ENCODE data around the gene LARGE1.
"Not testable (repeated sequence)": the region's sequence is repeated elsewhere in the genome, so short reads cannot be mapped to it uniquely, and the experiment has no call there.

The LARGE1 gene

DNA sequence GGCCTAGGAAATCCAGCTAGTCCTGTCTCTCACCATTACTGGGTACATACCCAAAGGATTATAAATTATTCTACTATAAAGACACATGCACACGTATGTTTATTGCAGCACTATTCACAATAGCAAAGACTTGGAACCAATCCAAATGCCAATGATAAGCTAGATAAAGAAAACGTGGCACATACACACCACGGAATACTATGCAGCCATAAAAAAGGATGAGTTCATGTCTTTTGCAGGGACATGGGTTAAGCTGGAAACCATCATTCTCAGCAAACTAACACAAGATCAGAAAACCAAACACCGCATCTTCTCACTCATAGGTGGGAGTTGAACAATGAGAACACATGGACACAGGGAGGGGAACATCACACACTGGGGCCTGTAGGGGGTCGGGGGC lies 61.6 kb downstream of the LARGE1 start:
- not testable (repeated sequence) for DNase-seq (ENCODE audit: extremely low read depth in 1 of 2, low read depth in 1 of 2)

DNA sequence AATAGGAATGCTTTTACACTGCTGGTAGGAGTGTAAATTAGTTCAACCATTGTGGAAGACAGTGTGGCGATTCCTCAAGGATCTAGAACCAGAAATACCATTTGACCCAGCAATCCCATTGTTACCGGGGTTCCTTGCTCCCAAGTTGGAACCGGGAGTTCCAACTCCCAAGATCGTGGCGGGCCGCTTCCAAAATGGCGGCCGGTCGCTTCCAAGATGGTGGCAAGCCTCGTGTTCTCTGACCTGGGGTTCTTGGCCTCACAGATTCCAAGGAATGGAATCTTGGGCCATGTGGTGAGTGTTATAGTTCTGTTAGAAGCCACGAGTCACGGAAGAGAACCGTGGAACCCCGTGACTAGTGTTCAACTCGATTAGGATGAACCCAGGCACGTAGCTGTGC lies 62.5 kb downstream of the LARGE1 start:
- not testable (repeated sequence) for DNase-seq (ENCODE audit: extremely low read depth in 1 of 2, low read depth in 1 of 2)

DNA sequence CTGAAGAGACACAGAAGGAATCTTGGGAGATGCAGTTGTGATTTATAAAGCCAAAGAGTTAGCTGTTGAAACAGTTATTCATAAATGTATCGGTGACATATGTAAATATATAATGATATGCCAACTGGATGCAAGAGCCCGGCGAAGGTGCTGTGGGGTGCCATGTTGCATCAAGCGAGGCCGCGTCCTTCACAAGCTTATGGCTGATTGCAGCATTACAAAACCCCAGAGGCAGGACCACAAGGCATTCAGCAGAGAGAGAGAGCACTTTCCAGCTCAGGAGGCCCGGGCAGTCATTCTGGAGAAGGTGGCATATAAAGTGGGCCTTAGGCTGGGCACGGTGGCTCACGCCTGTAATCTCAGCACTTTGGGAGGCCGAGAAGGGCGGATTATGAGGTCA lies 65.6 kb downstream of the LARGE1 start:
- DNase-seq (ENCODE audit: extremely low read depth in 1 of 2, low read depth in 1 of 2): no peak

DNA sequence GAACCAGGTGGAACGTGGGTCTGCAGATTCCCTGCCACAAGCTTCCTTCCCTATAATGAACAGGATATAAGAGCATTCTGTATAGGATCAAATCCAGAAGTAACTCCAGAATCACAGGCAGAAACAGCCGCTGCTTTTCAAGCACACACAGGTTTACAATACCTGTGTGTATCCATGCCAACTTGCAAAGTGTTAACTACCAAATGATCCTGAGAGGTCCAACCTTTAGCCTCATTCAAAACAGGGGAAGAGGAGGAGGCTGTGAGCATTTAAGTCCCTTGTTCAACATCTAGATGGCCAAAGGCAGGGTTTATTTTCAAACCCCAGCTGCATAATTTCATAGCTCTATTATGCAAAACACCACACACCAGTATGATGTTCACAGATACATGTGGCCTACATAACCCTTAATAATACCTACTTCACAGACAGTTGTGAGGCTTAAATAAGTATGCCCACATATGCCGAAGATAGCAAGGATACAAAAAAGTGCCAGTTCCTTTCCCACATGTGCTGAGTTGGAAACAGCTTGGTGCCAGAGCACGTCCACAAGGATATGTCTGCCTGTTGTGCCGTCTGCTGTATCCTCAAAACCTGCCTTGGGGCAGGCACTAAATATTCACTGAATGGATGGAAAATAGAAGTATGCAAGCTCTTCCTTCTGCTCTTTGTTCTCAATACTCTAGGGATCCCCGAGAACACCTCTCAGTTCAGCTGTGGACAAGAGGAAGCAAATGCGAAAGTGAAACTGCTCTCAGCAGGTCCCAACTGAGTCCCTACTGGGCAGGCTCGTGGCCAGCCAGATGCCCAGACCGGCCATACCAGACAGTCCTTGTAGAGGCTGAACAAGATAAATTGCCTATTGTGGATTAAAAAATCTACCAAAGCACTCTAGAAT lies 66.8 kb downstream of the LARGE1 start:
- no peak for DNase-seq (ENCODE audit: extremely low read depth in 1 of 2, low read depth in 1 of 2)

DNA sequence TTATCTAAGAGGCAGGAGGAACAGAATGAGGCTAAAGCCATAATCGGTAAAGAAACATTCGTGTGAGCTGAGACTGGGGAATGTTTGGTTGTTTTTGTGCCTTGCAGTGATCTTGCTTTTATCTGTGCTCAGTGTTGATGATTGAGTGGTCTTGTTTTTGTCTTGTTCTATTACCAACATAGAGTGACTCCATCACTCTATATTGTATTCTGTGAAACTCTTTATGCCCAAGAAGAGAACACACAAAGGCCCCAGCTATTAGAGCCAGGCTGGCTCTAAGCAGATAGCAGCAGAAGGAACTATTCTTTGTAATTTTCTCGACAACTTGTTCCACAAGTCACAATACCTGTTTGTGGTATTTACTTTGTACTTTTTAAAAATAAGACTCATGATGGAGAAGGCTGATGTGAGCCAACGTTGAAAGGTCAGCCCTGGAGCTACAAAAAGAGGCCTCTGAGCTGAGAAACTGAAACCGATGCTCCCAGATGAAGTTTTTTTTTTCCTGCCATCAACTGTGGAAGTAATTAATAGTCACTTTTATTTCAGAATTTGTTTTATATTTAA lies 68.4 kb downstream of the LARGE1 start:
- DNase-seq (ENCODE audit: extremely low read depth in 1 of 2, low read depth in 1 of 2): no peak

DNA sequence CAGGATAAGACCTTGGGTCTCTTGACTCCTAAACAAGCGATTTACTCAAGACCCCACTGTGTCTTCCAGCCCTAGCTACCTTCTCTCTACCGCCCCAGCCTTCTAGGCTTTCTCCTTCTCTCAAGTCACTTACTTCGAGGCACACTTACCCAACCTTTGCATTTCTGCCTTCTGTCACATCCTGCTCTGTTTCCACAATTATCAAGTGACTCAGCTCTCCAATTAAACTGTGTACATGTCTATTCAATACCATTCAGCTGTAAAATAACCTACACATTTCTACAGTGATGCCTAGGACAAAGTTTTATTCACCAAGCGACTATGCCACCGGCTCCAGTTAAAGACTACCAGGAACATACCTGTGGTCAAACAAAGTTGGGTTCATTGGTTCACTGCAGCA lies 69.0 kb downstream of the LARGE1 start:
- no peak for DNase-seq (ENCODE audit: extremely low read depth in 1 of 2, low read depth in 1 of 2)

DNA sequence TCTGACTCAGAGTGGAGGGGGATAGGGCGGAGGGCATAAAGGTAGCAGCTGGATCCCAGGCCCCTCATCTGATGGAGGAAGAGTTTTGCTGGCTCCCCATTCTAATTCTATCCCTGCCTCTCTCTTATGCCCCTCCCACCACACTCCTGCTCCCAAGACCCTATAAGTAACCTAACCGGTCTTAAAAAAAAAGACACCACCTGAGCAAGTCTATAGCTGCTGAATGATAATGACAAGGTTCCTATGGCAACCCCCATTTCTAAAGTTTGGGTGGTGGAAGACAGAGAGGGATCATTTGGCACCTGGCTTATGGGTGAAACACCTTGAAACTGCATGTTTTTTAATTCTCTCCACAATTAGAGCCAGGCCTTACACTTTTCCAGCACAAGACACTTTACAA lies 69.6 kb downstream of the LARGE1 start:
- no peak for DNase-seq (ENCODE audit: extremely low read depth in 1 of 2, low read depth in 1 of 2)

DNA sequence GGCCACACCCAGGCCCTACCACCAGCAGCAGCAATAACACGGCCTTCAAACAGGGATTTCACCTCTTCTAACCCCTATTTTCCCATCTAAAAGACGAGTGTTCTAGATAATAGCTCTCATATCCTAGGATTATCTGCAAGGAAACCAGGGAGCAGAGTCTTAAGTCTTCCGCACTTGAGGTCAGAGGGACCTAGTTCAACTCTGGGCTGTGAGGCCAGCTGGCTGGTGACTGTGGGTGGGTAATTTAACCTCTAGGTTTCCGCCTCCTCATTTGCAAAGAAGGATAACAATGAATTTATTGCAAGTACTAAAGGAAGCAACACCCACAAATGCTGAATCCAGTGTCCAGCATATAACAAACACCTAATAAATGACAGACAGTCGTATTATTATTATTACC lies 70.1 kb downstream of the LARGE1 start:
- no peak for DNase-seq (ENCODE audit: extremely low read depth in 1 of 2, low read depth in 1 of 2)

DNA sequence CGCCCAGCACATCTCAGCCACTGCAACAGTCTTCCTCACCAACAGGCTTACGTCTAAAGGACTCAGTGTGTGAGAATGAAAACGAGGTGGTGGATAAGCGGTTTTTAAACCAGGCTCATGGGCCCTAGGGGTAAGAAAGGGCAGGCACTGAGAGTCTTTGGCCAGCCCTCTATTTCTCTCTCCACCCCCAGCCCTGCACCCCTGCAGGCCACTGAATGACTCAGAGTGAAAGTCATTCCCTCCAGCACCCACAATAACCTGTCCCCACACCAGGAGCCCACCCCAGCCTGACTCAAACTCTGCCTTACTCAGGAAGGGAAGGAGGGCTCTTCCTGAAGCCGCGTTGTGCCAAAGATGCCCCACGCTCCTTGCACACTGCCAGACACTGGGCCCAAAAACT lies 72.0 kb downstream of the LARGE1 start:
- DNase-seq (ENCODE audit: extremely low read depth in 1 of 2, low read depth in 1 of 2): no peak

DNA sequence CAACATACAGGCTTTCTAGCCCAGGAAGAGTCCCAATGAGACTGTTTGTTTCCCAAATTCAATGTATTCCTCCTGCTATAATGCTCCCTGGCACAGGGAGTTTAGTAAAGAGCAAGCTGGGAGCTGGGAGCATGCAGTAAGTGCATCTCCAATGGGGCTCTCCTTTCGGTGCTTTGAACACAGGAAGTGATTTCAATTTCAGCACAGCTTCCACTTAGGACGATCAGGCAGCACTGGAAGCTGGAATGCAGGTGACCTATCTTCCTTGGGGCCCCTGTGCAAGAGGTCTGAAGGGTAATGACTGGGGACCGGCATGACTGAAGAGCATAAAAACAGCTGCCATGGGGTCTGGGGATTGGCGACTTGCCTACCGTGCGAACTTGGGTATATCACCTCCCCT lies 76.0 kb downstream of the LARGE1 start:
- DNase-seq (ENCODE audit: extremely low read depth in 1 of 2, low read depth in 1 of 2): no peak

DNA sequence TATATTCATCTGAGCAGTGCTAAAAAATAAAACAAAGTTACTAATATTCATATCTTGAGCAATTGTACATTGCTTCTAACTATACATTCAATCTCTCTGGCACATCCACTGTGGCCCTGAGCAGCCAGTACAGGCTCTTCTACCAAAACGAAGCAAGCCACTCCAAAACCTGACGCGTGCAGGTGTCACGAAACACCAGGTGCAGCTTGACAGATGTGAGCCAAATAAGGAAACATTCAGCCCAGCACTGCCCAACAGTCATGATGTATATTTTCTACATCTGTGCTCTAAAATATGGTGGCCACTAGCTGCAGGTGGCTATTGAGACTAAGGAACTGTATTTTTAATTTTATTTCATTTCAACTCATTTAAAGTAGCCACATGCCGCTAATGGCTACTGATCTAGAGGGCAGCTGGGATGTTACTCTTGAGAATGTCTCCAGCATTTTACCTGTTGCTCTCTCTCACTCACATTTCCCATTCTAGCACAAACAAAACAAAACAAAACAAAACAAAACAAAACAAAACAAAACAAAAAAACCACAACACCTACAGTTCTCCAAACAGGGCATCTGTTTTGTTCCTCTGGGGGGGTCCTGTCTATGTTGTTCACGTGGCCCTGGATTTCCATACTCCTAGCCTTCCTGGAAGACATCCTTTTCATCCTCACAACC lies 77.7 kb downstream of the LARGE1 start:
- DNase-seq (ENCODE audit: extremely low read depth in 1 of 2, low read depth in 1 of 2): no peak

DNA sequence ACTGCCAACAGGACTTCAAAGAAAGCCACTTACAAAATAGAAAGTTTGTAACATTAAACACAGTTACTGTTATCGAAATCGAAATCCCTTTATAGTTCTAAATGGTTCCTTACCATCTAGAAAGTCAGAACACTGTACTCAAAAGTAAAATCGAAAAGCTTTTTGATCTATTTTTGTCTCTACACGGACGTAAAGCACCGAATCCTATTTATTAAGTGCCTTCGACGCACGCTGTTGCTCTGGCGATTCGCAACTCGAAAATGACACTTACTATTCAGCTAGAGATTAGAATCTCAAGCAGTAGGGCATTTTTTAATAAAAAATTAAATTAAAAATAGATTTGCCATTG lies 78.3 kb downstream of the LARGE1 start:
- no peak for DNase-seq (ENCODE audit: extremely low read depth in 1 of 2, low read depth in 1 of 2)

DNA sequence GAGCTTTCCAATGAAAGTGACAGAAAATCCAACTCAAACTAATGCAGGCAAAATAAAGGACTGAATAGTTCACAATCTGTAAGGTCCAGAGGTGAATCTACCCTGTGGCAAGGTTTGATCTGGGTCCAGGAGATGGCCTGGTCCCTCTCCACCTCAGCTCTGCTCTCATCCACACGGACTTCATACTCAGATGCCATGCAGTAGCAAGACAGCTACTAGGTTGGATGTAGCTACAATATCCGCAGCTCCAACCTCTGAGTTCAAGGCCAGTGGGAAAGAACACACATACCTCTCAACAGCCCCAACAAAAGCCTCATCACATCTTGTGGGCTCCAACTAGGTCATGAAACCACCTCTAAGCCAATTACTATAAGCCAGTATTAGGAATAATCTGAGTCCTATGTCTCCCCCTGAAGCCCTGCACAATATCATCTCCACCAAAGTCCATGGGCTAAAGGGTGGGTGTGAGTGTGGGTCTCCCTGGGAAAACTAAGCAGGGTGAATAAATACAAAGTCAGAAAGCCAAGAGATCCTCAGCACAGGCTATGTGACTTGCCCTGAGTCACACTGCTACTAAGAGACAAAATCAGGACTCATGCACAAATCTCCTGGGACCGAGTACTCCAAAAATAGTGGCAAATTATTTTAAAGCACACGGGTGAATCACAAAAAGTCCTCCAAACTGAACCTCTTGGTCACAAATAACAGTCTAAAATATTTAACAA lies 78.8 kb downstream of the LARGE1 start:
- no peak for DNase-seq (ENCODE audit: extremely low read depth in 1 of 2, low read depth in 1 of 2)

DNA sequence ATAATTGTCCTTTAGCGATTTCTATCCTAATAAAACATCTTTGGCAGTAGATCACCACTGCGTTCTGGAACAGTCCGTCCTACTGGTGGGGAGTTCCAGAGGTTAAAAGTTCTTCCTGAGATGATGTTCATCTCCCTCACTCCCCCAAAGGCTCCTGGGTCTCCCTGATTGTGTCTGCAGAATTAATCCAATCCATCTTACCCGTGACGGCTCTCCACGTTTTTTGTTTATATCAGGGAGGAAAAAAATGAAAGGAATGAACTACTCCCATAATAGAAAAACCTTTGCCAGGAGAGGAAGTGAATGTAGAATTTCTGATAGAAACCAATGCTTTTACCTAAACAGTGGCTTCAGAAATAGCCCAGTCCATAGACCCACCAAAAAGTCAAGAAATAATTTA lies 81.6 kb downstream of the LARGE1 start:
- no peak for DNase-seq (ENCODE audit: extremely low read depth in 1 of 2, low read depth in 1 of 2)

DNA sequence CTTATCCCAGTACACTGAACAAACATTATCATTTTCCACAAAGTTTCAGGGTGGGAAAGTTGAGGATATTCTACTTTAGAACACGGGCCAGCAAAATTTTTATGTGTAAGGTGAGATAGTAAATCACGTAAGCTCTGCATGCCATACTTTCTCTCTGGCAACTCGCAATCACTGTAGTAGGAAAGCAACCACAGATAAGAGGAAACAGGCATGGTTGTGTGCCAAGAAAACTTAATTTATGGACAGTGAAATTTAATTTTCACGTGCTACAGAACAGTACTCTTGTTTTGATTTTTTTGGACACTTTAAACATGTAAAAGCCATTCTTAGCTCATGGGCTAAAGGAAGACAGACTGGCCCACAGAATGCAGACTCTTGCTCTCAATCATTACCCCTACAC lies 82.5 kb downstream of the LARGE1 start:
- no peak for DNase-seq (ENCODE audit: extremely low read depth in 1 of 2, low read depth in 1 of 2)

DNA sequence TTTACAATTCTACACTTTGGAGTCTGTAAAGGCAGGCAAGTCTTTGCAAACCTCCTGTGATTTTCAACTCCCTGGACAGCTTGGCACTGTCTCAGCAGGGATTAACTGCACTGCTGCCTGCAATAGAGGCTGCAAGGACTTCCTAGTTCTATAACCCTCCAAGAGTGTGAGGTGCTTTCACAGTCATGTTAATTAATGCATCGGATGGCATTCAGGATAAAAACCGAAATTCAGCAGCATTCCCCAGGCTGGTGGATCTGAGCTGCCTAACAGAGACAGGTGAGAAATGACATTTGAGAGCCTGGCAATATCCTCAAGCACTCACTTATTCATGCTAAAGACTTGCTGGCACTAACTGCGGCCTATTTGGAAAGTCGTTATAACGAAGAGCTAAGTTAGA lies 85.0 kb downstream of the LARGE1 start:
- DNase-seq (ENCODE audit: extremely low read depth in 1 of 2, low read depth in 1 of 2): no peak

DNA sequence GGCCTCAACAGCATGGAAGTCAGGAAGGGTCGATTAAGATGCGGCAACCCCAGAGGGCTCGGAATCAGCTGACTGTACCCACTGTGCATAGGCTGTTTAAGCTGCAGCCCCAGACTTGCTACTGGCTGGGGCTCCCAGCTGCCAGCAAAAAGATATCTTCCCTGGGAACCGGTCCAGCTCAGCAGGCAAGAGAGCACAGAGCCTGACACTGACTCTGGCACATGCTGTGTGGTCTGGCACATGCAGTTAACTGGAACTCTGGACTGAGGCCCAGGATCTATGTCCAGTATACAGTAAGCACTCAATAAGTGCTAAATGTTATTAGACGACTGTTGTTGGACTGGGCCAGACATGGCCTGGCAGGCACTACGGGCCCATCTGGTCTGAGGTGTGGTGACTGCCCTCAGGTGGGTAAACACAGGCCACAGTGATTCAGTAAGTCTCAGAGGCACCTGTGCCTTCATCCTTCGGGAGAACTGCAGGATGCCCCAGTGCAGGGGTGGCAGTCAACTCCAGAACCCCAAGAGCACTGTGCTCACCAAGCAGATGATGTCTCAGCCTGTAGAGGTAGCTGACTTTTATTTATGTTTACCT lies 87.6 kb downstream of the LARGE1 start:
- no peak for DNase-seq (ENCODE audit: extremely low read depth in 1 of 2, low read depth in 1 of 2)

DNA sequence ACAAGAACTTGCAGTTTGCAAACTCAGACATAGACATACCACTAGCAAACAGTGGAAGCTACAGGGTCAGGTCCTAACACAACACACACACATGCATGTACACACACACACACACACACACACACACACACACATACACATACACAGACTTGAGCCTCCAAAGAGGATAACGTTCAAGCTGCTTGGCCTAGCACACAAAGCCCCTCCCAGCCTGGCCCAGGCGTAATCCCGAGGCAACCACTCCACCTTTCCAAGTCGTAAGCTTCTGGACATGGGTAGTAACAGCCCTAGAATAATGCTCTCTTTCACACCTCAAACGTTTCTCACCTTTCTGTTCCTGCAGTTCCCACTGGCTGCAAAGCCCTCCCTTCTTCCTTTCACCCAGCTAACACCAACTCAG lies 88.6 kb downstream of the LARGE1 start:
- DNase-seq (ENCODE audit: extremely low read depth in 1 of 2, low read depth in 1 of 2): no peak

DNA sequence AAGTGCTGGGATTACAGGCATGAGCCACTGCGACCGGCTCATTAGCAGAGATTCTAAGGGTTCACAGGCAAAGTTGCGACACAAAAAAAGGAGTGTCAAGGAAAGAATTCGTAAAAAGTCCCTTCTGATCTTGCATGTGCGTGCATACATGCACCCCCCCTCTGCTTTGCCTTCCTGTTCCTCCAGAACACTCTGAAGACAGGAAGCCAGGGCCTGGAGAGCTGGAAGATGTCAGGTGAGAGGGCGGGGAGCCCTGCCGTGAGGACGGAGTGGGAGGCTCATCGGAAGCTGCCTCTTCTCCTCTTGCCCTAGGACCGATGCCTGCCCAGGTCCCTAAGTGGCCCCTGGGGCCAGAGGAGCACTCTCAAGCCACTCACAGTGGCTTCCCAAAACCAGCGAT lies 89.1 kb downstream of the LARGE1 start:
- DNase-seq (ENCODE audit: extremely low read depth in 1 of 2, low read depth in 1 of 2): no peak

DNA sequence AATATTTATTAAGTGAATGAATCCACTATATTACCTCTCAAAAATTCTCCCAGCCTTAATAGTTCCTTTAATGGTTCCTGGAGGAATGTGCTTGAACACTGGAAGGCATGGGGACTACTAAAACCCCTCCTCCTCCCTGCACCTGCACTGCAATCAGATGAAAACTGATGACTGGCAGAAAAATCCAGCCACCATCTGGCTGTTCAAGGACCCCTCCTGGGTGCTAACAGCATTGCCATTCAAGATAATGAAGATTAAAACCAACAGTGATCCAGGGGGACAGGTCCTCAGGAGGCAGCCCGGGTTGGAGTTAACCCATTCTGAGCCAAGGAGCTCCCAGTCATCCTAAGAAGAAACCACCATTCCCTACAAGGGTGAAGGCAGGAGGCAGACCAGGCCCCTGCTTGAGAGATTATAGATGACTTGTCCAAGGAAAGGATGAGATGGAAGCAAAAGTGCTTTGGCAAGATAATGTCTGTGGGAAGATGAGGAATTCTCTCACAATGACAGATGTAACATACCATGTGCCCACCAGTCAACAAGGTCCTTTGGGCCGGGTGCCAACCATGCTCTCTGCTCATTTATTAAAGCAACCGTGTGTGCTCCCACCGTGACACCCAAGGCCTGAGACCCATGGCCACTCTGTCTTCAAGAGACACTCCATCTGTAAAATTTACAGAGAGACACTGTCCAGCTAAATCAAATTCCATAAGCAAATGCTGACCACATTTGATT lies 90.6 kb downstream of the LARGE1 start:
- DNase-seq (ENCODE audit: extremely low read depth in 1 of 2, low read depth in 1 of 2): no peak

DNA sequence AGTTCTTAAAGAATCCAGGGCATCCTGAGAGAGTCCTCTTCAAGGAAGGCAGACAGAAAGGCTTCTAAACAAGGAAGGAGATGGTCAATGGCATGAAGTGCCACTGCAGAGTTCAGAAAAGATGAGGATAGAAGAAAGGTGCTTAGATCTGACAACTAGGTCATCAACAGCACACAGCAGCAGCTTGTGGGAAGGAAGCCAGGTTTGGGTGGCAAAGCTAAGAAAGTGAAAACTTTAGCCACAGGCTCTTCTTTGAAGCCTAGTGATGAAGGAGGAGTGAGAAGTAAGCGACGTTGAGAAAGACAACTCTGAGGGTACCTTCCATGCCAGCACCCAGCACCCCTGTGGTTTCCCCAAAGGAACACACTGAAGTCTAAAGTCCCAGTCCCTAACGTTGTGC lies 92.0 kb downstream of the LARGE1 start:
- no peak for DNase-seq (ENCODE audit: extremely low read depth in 1 of 2, low read depth in 1 of 2)
